ENCODE results near the gene ZSWIM9. TPM values are rescaled to one million over a fixed set of nuclear protein-coding genes. Genes with fewer than 3 reads are reported as not detected.

The ZSWIM9 gene
- total and polyA plus RNA-seq, 2 experiments from 2014 or later, result 0.73 to 2.1 TPM

DNA sequence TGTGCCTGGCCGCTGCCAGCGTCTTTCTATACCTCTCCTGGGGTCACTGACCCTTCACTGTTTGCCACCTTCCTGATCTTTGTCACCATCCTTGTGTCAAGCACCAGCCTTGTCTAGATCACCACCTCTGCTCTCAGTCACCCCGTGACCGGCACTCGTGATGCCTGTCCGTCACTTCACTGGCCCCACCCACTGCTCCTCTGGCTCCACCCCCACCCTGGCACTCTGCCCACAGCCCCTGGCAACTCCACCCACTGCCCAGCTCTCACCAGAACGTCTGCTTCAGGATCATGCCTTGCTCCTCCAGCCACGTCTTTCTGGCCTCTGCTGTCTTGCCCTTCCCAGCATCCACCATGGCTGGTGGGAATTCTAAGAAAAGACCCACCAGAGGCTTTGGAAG, 35.1 kb upstream of the ZSWIM9 start:
- no peaks in the 10 kb centered on the region for H3K79me2 ChIP-seq
- DNase-seq (ENCODE audit: low spot score), result peak; percentile 23
- TF ChIP-seq EZH2phosphoT487 (IDR thresholded peaks at IDR 0.05; ENCODE audit: low read depth, severe bottlenecking, unreplicated experiment) (no peak), EZH2 (IDR thresholded peaks at IDR 0.05; ENCODE audit: borderline replicate concordance) (no peak)
- TF ChIP-seq, protein P1, sequence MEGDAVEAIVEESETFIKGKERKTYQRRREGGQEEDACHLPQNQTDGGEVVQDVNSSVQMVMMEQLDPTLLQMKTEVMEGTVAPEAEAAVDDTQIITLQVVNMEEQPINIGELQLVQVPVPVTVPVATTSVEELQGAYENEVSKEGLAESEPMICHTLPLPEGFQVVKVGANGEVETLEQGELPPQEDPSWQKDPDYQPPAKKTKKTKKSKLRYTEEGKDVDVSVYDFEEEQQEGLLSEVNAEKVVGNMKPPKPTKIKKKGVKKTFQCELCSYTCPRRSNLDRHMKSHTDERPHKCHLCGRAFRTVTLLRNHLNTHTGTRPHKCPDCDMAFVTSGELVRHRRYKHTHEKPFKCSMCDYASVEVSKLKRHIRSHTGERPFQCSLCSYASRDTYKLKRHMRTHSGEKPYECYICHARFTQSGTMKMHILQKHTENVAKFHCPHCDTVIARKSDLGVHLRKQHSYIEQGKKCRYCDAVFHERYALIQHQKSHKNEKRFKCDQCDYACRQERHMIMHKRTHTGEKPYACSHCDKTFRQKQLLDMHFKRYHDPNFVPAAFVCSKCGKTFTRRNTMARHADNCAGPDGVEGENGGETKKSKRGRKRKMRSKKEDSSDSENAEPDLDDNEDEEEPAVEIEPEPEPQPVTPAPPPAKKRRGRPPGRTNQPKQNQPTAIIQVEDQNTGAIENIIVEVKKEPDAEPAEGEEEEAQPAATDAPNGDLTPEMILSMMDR (IDR thresholded peaks at IDR 0.05; ENCODE audit: poor library complexity), result no peak
- no peaks in the 10 kb centered on the region for H3K27me3 ChIP-seq
- H3K36me3 ChIP-seq (replicated peaks; ENCODE audit: insufficient read depth, low read depth), result no peaks in the 10 kb centered on the region
- 94% methylated on average over 8 of the region's 8 CpGs for WGBS (ENCODE audit: low lambda C conversion rate, missing lambda C conversion rate)
- H3K9me3 ChIP-seq (ENCODE audit: low read depth), result no peaks in the 10 kb centered on the region
- no peaks in the 10 kb centered on the region for H3K4me1 ChIP-seq (ENCODE audit: insufficient read depth)
- H4K20me1 ChIP-seq (ENCODE audit: insufficient read depth, poor library complexity, severe bottlenecking), result no peaks in the 10 kb centered on the region
- H3K4me2 ChIP-seq, result no peak overlapping the region
- H2AFZ ChIP-seq, result no peak overlapping the region
- no peaks in the 10 kb centered on the region for H3K9me2 ChIP-seq (replicated peaks; ENCODE audit: insufficient read depth)
- no peak overlapping the region for H3K27ac ChIP-seq
- H3K4me3 ChIP-seq, result no peak overlapping the region

DNA sequence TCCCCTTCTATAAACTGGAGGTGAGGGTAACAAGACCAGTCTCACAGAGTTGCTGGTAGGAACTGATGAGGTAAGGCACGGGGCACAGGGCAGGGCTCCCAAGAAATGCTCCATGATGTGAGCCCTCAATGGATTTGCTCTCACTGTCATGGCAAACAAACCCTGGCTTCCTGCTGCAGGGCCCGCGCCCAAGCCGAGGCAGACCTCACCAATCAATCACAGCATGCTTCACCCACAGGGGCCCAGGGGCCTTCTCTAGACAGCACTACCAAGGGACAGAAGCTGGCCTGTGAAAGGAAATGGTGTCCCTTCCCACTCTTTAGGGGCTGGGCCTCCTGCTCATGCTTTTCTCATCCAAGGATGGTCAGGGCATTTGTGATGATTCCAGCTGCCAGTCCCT, 33.9 kb upstream of the ZSWIM9 start:
- DNase-seq (ENCODE audit: low spot score), result no peak
- Histone ChIP-seq H3K4me1 (ENCODE audit: insufficient read depth) (no peaks in the 10 kb centered on the region), H3K9me3 (ENCODE audit: low read depth) (no peaks in the 10 kb centered on the region), H3K36me3 (replicated peaks; ENCODE audit: insufficient read depth, low read depth) (no peaks in the 10 kb centered on the region), H3K4me3 (no peak overlapping the region), H3K4me2 (no peak overlapping the region), H3K27me3 (no peaks in the 10 kb centered on the region), H2AFZ (no peak overlapping the region), H3K9me2 (replicated peaks; ENCODE audit: insufficient read depth) (no peaks in the 10 kb centered on the region), H3K79me2 (no peaks in the 10 kb centered on the region), H3K27ac (no peak overlapping the region), H4K20me1 (ENCODE audit: insufficient read depth, poor library complexity, severe bottlenecking) (no peaks in the 10 kb centered on the region)
- WGBS (ENCODE audit: low lambda C conversion rate, missing lambda C conversion rate), result 96% methylated on average over 4 of the region's 4 CpGs
- TF ChIP-seq, protein P1 (IDR thresholded peaks at IDR 0.05; ENCODE audit: poor library complexity), result no peak
- TF ChIP-seq EZH2 (IDR thresholded peaks at IDR 0.05; ENCODE audit: borderline replicate concordance), result no peak
- no peak for TF ChIP-seq EZH2phosphoT487 (IDR thresholded peaks at IDR 0.05; ENCODE audit: low read depth, severe bottlenecking, unreplicated experiment)

DNA sequence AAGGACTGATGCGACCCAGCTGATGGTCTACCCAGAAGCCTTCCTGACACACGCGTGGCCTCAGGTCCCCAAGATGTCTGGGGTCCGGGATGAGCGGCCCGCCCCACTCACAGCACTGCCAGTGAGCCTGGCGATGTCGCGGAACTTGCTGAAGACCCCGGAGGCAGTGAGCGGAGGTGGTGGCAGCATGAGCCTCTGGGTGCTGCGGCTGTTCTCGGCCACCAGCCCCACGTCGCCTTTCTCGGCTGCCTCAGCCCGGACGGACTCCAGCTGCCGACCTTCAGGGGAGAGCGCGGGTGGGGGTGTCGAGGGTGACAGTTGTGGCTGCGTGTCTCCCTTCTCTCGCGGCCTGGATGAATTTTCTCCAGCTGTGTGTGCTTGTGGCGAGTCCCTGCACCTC, 33.1 kb upstream of the ZSWIM9 start:
- Histone ChIP-seq H3K9me3 (ENCODE audit: low read depth) (no peaks in the 10 kb centered on the region), H3K27me3 (no peaks in the 10 kb centered on the region), H2AFZ (no peak overlapping the region), H3K4me3 (no peak overlapping the region), H3K36me3 (replicated peaks; ENCODE audit: insufficient read depth, low read depth) (no peaks in the 10 kb centered on the region), H3K79me2 (no peaks in the 10 kb centered on the region), H3K4me2 (no peak overlapping the region), H4K20me1 (ENCODE audit: insufficient read depth, poor library complexity, severe bottlenecking) (no peaks in the 10 kb centered on the region), H3K9me2 (replicated peaks; ENCODE audit: insufficient read depth) (no peaks in the 10 kb centered on the region), H3K27ac (no peak overlapping the region), H3K4me1 (ENCODE audit: insufficient read depth) (no peaks in the 10 kb centered on the region)
- DNase-seq (ENCODE audit: low spot score), result no peak
- TF ChIP-seq EZH2phosphoT487 (IDR thresholded peaks at IDR 0.05; ENCODE audit: low read depth, severe bottlenecking, unreplicated experiment), result no peak
- TF ChIP-seq, protein P1 (IDR thresholded peaks at IDR 0.05; ENCODE audit: poor library complexity), result no peak
- no peak for TF ChIP-seq EZH2 (IDR thresholded peaks at IDR 0.05; ENCODE audit: borderline replicate concordance)
- WGBS (ENCODE audit: low lambda C conversion rate, missing lambda C conversion rate), result 97% methylated on average over 26 of the region's 26 CpGs

DNA sequence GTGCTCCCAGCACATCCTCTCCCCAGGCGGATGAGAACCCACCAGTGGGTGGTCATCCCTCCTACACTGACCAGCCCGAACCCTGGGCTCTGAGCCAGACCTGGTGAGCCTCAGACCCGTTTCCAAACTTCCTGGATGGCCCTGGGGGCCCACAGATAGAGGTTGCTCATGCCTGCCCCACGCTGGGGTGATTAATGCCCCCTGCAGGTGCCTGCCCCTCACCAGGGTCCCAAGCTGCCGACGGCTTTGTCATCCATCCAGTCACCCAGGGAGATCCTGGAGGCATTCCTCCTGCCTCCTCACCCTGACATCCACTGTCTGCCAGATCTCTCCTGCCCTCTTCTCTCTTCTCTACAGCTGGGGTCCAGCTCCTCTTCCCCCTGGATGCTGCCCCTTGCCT, 31.4 kb upstream of the ZSWIM9 start:
- no peaks in the 10 kb centered on the region for H3K4me1 ChIP-seq (ENCODE audit: insufficient read depth)
- H4K20me1 ChIP-seq (ENCODE audit: insufficient read depth, poor library complexity, severe bottlenecking), result no peaks in the 10 kb centered on the region
- no peaks in the 10 kb centered on the region for H3K36me3 ChIP-seq (replicated peaks; ENCODE audit: insufficient read depth, low read depth)
- WGBS (ENCODE audit: low lambda C conversion rate, missing lambda C conversion rate), result 98% methylated on average over 5 of the region's 6 CpGs
- no peaks in the 10 kb centered on the region for H3K79me2 ChIP-seq
- no peaks in the 10 kb centered on the region for H3K27me3 ChIP-seq
- H3K27ac ChIP-seq, result no peak overlapping the region
- no peak overlapping the region for H3K4me3 ChIP-seq
- no peak for DNase-seq (ENCODE audit: low spot score)
- H3K9me3 ChIP-seq (ENCODE audit: low read depth), result no peaks in the 10 kb centered on the region
- no peak overlapping the region for H3K4me2 ChIP-seq
- H3K9me2 ChIP-seq (replicated peaks; ENCODE audit: insufficient read depth), result no peaks in the 10 kb centered on the region
- TF ChIP-seq EZH2 (IDR thresholded peaks at IDR 0.05; ENCODE audit: borderline replicate concordance), result no peak
- no peak for TF ChIP-seq EZH2phosphoT487 (IDR thresholded peaks at IDR 0.05; ENCODE audit: low read depth, severe bottlenecking, unreplicated experiment)
- TF ChIP-seq, protein P1 (IDR thresholded peaks at IDR 0.05; ENCODE audit: poor library complexity), result no peak
- no peak overlapping the region for H2AFZ ChIP-seq
